ENCODE results near the gene MRPL57. TPM values are rescaled to one million over a fixed set of nuclear protein-coding genes. Genes with fewer than 3 reads are reported as not detected.
A peak's percentile ranks its signal among the peaks of the same experiment; 100 is the strongest.
"Not testable (repeated sequence)": the region's sequence is repeated elsewhere in the genome, so short reads cannot be mapped to it uniquely, and the experiment has no call there.

MRPL57 gene
- 24.9 and 26.6 TPM in 2 replicates for total RNA-seq (2014; rRNA removed; shearing (Covaris generic))

DNA sequence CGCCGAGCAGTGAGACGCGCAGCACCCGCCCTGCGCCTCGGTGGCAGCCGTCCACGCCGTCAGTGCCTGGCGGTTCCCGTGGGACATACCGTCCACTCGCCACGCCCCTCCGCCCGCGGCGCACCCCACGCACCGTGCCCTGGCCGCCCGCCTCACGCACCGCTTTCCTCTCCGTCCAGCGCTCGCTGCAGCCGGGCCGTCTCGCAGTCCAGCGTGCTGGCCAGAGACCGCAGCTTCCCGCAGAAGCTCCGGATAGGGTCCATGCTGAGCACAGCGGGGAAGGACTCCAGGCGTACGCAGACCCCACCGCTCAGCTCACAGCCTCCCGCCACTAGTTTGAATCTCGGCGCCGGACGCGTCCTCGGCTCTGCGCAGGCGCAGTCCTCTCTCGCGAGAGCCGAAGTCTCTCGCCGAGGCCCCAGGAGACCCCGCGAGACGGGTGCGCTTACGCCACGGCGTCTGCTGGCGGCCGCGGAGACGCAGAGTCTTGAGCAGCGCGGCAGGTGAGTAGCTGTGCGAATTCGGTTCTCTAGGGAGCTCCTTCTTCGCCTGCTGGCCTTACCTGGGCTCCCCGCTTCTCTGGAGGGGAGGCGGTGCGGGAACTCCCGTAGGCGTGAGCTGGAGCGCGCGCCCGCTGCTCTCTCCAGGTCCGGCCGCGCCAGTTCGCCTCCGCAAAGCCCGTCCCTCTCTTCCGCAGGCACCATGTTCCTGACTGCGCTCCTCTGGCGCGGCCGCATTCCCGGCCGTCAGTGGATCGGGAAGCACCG lies at the start of gene MRPL57, which contains the start of gene SKA3:
TSS of gene MRPL57 (plus strand) at position 444 of the 767 bp plus-strand sequence. CDS start at position 703, 259 bp downstream.
TSS of gene SKA3 (minus strand) at position 338 of the 767 bp plus-strand sequence. CDS start at position 263, 75 bp downstream.
- peak; percentile 94 for DNase-seq (ENCODE audit: low read depth)

GRCh38 chr13:21130116-21130515 lies 46.3 kb upstream of the MRPL57 start:
- no peak for DNase-seq (ENCODE audit: low read depth)

DNA sequence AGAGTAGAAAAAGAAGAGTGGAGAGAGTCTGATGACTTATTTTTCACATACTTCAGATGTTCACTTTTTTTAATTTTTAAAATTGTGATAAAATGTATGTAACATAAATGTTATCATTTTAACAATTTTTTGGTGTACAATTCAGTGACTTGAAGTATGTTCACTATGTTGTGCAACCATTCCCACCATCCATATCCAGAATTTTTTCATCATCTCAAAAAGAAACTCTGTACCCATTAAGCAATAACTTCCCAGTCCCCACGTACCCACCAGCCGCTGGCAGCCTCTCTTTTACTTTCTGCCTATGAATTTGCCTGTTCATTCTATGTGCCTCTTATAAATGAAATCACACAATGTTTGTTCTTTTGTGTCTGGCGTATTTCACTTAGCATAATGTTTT lies 43.4 kb upstream of the MRPL57 start:
- no peak for DNase-seq (ENCODE audit: low read depth)

DNA sequence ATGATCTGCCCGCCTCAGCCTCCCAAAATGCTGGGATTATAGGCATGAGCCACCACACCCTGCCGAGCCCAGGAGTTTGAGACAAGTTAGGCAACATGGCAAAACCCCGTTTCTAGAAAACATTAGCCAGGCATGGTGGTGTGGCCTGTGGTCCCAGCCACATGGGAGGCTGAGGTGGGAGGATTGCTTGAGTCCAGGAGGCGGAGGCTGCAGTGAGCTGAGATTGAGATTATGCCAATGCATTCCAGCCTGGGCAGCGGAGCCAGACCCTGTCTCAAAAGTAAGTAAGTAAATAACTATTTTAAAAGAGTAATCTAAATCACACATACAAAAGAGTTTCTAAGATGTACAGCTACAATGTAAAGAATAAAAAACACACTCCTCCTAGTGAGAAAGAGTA lies 42.0 kb upstream of the MRPL57 start:
- no peak for DNase-seq (ENCODE audit: low read depth)

- DNase-seq (ENCODE audit: low read depth), result not testable (repeated sequence)
These were observed 40.6 kb upstream of the MRPL57 start for GRCh38 chr13:21135833-21136232.

- peak; percentile 52 for DNase-seq (ENCODE audit: low read depth)
These were observed 38.8 kb upstream of the MRPL57 start for GRCh38 chr13:21137696-21138095.

- no peak for DNase-seq (ENCODE audit: low read depth)
These were observed 37.9 kb upstream of the MRPL57 start for GRCh38 chr13:21138561-21138960.

DNA sequence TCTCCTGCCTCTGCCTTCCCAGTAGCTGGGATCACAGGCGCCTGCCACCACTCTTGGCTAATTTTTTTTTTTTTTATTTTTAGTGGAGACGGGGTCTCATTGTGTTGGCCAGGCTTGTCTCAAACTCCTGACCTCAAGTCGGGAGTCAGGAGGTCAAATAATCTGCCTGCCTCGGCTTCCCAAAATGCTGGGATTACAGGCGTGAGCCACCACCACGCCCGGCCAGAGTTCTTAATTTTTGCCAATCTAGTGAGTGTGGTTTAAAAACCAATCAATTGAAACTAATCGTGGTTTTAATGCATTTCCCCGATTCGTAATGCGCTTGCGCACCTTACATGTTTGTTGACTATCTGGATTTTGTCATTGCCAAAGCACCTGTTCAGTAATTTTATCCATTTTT lies 37.1 kb upstream of the MRPL57 start:
- DNase-seq (ENCODE audit: low read depth), result no peak

GRCh38 chr13:21142766-21143165 lies 33.7 kb upstream of the MRPL57 start:
- no peak for DNase-seq (ENCODE audit: low read depth)

GRCh38 chr13:21147827-21148226 lies 28.6 kb upstream of the MRPL57 start:
- no peak for DNase-seq (ENCODE audit: low read depth)

GRCh38 chr13:21148557-21149258 lies 27.8 kb upstream of the MRPL57 start:
- no peak for DNase-seq (ENCODE audit: low read depth)

- no peak for DNase-seq (ENCODE audit: low read depth)
These were observed 26.9 kb upstream of the MRPL57 start for GRCh38 chr13:21149568-21149967.

DNA sequence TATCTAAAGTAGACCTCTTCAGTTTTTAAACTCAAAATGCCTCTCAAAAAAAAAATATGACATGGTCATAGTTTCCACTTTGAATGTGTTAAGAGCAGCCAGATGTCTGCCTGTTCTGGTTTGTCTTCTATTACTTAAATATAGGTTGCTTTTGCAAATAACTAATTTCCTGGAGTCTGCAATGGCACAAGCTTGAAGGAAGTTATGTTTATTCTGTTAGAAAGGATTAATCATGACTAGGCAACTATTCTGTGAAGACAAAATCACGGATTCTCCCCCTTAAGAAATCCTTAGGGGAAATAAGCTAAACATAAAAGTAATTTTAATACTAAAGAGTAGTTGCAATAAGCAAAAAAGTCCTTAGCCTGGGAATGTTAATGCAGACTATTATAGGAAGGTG lies 26.4 kb upstream of the MRPL57 start:
- DNase-seq (ENCODE audit: low read depth), result no peak

GRCh38 chr13:21152251-21152899 lies 24.1 kb upstream of the MRPL57 start:
- no peak for DNase-seq (ENCODE audit: low read depth)

GRCh38 chr13:21164631-21165030 lies 11.8 kb upstream of the MRPL57 start:
- no peak for DNase-seq (ENCODE audit: low read depth)

- not testable (repeated sequence) for DNase-seq (ENCODE audit: low read depth)
These were observed 10.9 kb upstream of the MRPL57 start for GRCh38 chr13:21165606-21166005.

GRCh38 chr13:21171420-21171819 lies 5.0 kb upstream of the MRPL57 start:
- no peak for DNase-seq (ENCODE audit: low read depth)

- DNase-seq (ENCODE audit: low read depth), result not testable (repeated sequence)
These were observed 2.7 kb upstream of the MRPL57 start for GRCh38 chr13:21173767-21174166.

GRCh38 chr13:21175656-21176214 lies 723 bp upstream of the MRPL57 start:
- no peak for DNase-seq (ENCODE audit: low read depth)

- no peak for DNase-seq (ENCODE audit: low read depth)
These were observed 475 bp downstream of the MRPL57 start for GRCh38 chr13:21176982-21177284.

GRCh38 chr13:21181671-21182070 lies 5.2 kb downstream of the MRPL57 start:
- DNase-seq (ENCODE audit: low read depth), result no peak

DNA sequence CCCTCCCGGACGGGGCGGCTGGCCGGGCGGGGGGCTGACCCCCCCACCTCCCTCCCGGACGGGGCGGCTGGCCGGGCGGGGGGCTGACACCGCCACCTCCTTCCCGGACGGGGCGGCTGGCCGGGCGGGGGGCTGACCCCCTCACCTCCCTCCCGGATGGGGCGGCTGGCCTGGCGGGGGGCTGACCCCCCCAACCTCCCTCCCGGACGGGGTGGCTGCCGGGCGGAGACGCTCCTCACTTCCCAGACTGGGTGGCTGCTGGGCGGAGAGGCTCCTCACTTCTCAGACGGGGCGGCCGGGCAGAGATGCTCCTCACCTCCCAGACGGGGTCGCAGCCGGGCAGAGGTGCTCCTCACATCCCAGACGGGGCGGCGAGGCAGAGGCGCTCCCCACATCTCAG lies 10.0 kb downstream of the MRPL57 start:
- DNase-seq (ENCODE audit: low read depth), result not testable (repeated sequence)

Data from Daoy (cell line).